ENCODE results near the gene STARD10. TPM values are rescaled to one million over a fixed set of nuclear protein-coding genes. Genes with fewer than 3 reads are reported as not detected.

STARD10 gene
- total and polyA plus RNA-seq, 2 of the 8 experiments (the other 6 are each of a cell fraction or from before 2014, with no cell fraction given): 23.7 to 35.7 TPM

GRCh38 chr11:72815110-72815618 is 21.3 kb upstream of the STARD10 start (continued):
- TF ChIP-seq SP4 (IDR thresholded peaks at IDR 0.05; ENCODE audit: low read length) (no peak), SRF (IDR thresholded peaks at IDR 0.05; ENCODE audit: low read depth, low read length) (no peak), YY1 (IDR thresholded peaks at IDR 0.05; ENCODE audit: low read depth, low read length) (no peak), KDM1A (IDR thresholded peaks at IDR 0.05; ENCODE audit: borderline replicate concordance, low read length) (no peak), BRCA1 (IDR thresholded peaks at IDR 0.05; ENCODE audit: low read depth, low read length) (no peak)

Measured in H1 (cell line).